ENCODE measurements around the gene LRRC61.
"Not testable (repeated sequence)": the region's sequence is repeated elsewhere in the genome, so short reads cannot be mapped to it uniquely, and the experiment has no call there.

LRRC61 gene, protein sequence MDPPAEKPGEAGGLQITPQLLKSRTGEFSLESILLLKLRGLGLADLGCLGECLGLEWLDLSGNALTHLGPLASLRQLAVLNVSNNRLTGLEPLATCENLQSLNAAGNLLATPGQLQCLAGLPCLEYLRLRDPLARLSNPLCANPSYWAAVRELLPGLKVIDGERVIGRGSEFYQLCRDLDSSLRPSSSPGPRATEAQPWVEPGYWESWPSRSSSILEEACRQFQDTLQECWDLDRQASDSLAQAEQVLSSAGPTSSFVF

DNA sequence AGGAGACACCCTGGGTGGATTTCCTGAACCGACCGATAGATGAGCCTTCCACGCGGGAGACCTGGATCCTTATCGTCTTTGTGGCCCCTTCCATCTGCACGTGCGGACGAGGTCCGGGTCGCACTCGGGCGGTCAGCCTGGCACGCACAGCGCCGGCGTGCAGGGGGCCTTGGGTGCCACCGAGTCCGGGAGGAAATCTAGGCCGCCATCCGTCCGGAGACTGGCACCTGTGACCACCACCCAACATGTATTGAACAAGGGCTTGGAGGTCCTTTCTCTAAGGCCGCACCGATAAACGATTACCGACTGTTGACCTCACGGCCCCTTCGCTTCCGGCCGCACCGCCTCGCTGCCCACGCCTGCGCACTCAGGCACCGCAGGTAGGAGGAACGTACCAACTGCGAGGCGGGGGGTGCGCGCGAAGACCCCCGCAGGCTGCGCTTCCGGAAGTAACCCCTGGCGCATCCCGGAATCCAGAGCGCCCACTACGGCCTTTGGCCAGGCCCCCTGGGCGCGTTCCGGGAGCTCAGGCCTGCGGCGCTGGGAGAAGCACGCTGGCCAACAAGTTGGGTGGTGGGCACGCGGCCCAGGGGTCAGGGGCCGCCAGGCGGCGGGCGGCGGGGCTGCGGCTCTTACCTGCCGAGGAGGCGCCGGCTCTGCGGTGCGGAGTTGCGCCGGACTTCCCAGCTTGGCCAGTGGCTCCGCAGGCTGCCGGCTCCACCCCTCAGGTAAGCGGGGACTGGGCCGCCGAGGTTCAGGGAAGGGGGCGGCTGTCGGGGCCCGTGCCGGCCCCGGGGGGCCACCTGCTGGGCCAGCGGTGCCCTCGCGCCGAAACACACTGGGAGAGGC lies at the start of gene LRRC61, which contains the start of gene ACTR3C:
TSS of gene LRRC61 (plus strand) at position 523 of the 849 bp plus-strand sequence. CDS start 13,507 bp downstream, outside the sequence.
TSS of gene ACTR3C (minus strand) at position 713 of the 849 bp plus-strand sequence. CDS start 28,249 bp downstream, outside the sequence.
- no peak for DNase-seq (ENCODE audit: low read depth in 2 of 2)

GRCh38 chr7:150276132-150276695 lies 46.9 kb upstream of the LRRC61 start:
- DNase-seq (ENCODE audit: low read depth in 2 of 2), result not testable (repeated sequence)

DNA sequence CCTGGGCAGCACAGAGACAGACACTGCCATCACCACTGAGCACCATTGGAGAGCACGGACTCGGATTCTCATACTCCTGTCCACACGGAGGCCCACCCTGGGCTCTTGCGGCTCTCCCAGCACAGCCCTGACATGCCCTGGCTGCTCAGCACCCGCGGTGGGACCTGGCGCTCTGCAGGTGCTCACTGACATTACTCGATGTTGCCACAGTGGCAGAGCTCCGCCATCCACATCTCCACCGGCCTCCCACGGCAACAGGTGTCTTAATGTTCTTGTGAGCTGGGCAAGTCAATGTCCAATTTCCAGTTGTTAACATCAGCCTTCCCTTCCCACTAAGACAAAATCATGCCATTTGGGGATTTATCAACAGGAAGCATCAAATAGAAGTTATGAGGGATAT lies 44.8 kb upstream of the LRRC61 start:
- not testable (repeated sequence) for DNase-seq (ENCODE audit: low read depth in 2 of 2)

GRCh38 chr7:150281681-150282403 lies 41.3 kb upstream of the LRRC61 start:
- not testable (repeated sequence) for DNase-seq (ENCODE audit: low read depth in 2 of 2)

- not testable (repeated sequence) for DNase-seq (ENCODE audit: low read depth in 2 of 2)
Observed at GRCh38 chr7:150283111-150283510, 40.0 kb upstream of the LRRC61 start.

DNA sequence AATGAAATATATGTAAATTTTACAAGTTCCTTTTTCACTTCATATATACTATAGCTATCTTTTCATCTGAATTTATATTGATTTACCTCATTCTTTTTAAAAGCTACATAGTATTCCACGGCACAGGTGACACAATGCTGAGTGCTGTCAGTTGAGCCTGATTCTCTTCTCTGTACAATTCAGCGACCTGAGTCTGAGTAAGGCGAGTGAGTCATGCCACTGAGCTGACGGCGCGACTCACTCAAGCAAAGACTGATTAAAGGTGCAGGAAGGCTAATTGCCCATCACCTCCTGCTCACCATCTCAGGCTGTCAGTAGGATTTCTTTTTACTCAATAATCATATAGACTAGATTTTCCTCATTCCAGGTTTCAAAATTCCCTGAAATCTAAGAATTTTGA lies 39.5 kb upstream of the LRRC61 start:
- DNase-seq (ENCODE audit: low read depth in 2 of 2), result not testable (repeated sequence)

GRCh38 chr7:150285849-150286754 lies 37.1 kb upstream of the LRRC61 start:
- not testable (repeated sequence) for DNase-seq (ENCODE audit: low read depth in 2 of 2)

- DNase-seq (ENCODE audit: low read depth in 2 of 2), result not testable (repeated sequence)
Observed at GRCh38 chr7:150287815-150288214, 35.3 kb upstream of the LRRC61 start.

DNA sequence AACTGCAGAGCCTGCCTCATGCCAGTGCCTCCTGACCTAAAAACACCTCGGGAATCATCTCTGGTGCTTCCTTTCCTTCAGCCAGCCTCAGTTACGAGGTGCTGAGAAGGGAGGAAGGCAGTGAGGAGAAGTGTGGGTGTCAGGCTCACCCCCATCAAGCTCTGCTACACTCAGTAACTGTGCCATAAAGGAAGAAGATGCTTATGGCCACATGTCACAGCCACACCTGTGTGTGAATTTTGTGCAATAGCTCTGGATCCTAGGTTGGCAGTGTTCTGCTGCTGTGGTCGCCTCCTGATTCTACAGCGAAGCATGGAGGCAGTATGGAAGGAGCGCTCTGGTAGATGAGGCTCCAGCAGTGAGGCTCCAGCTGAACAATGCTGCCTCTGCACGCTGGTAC lies 34.3 kb upstream of the LRRC61 start:
- DNase-seq (ENCODE audit: low read depth in 2 of 2), result not testable (repeated sequence)

GRCh38 chr7:150290317-150290716 lies 32.8 kb upstream of the LRRC61 start:
- DNase-seq (ENCODE audit: low read depth in 2 of 2), result not testable (repeated sequence)

- DNase-seq (ENCODE audit: low read depth in 2 of 2), result not testable (repeated sequence)
Observed at GRCh38 chr7:150295027-150295426, 28.1 kb upstream of the LRRC61 start.

DNA sequence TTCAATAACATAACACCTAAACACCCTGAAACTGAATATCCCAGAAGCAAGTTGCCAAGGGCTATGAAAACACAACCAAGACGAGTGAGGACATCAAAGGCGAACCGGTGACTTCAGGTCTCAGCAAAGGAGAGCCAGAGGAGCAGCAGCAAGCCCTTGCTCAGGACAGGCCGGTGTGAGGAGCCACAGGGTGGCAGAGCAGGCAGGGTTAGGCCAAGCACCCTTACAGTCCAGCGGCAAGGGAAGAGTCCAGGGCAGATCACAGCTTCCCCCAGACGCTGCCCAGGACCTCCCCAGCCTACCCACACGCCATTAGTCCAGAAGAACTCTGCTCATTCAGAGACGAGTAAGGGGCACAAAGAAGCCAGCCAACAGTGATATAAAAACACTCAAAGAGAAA lies 27.5 kb upstream of the LRRC61 start:
- DNase-seq (ENCODE audit: low read depth in 2 of 2), result not testable (repeated sequence)

- DNase-seq (ENCODE audit: low read depth in 2 of 2), result not testable (repeated sequence)
Observed at GRCh38 chr7:150296802-150297201, 26.4 kb upstream of the LRRC61 start.

DNA sequence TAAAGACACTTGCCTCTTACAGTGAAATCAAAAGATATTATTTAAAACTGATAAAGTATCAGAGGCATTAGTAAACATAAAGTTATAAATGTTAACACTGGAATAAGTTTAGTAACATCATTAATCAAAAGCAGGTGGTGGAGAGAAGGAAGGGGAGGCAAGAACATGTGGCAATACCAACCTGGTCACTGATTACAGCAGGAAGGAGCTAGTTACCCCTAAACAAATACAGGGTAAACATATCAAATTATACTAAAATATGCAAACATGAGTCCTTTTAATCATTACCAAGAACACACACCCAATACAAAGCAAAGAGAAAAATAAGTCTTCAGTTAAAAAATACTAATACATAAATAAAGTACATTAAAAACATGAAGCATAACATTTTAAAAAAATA lies 25.2 kb upstream of the LRRC61 start:
- not testable (repeated sequence) for DNase-seq (ENCODE audit: low read depth in 2 of 2)

GRCh38 chr7:150302908-150303310 lies 20.2 kb upstream of the LRRC61 start:
- not testable (repeated sequence) for DNase-seq (ENCODE audit: low read depth in 2 of 2)

DNA sequence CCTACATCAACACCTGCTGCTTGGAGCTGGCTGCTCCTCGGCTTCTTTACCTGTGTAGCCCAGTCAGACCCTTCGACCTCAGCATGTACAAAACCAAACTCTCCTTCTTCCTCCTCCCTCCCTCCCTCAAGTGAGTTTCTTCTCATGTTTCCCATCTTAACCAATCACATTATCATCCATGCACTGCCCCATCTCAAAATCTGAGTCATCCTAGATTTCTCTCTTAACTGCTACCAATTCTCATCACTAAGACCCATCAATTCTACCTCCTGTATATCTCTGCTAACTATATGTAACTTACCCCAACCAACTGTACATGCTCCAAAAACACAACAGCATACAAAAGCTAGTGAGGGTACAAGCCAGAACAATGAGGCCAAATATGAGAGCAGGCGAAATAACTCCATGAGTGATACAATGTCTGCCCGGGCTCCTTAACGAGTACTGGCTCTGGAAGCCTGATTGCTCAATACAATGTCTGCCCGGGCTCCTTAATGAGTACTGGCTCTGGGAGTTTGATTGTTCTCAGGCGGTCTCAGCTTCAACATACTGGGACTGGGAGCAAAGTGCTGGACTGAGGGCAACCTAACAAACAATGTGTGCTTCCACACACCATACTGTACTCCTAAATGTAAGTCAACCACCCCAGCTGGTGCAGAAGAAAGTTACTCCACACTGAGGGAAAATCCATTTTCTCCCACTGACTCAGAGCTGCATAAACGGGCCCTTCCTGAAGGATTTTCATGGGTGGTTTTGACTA lies 18.5 kb upstream of the LRRC61 start:
- not testable (repeated sequence) for DNase-seq (ENCODE audit: low read depth in 2 of 2)

DNA sequence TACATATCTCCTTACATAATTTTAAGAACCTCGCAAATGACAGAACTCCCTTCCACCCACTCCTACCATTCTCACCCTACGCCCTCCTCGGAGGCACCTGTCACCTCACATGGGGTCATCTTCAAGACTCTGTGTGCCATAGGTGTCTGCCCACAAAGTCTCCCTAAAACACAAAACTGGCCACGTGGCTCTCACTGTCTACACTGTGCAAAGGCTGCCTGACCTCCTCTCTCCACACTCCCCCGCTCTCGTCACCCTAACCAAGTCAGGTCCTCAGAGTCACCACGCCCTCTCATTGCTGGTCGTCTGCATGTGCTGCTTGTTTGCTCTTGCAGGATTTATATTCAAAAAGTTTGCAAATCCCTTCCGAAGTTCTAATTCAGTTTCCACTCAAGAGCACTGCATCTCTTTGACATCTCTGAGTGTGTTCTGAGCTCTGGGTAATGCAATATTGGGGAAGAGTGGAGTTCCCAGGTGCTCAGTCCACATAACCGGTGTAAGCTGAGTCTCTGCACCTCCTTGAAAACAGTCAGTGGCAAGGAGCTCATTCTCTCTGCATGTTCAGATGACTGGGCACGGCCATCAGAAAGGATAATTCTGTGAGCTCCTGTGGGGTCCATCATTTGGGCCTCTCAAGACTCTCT lies 17.8 kb upstream of the LRRC61 start:
- DNase-seq (ENCODE audit: low read depth in 2 of 2), result not testable (repeated sequence)

DNA sequence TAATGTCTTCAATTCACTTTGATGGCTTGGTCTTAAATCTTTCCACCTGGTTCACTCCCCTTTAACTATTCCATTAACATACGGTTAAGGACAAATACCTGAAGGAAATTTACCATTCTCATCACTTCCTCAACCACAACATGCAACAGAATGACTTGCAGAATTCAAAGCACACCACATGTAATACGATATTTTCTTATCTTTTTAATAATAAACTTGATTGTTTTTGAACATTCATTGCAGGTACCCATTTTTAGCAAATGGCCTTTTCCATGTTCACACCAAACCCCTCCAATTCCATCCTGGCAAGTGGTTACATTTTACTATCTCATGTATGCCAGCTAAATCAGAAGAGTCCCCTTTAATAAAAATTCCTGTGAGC lies 17.3 kb upstream of the LRRC61 start:
- DNase-seq (ENCODE audit: low read depth in 2 of 2), result not testable (repeated sequence)

GRCh38 chr7:150306377-150306776 lies 16.8 kb upstream of the LRRC61 start:
- DNase-seq (ENCODE audit: low read depth in 2 of 2), result not testable (repeated sequence)
